Caki2 (cell line): ENCODE results near the gene QPCT. TPM values are rescaled to one million over a fixed set of nuclear protein-coding genes. Genes with fewer than 3 reads are reported as not detected.
A peak's percentile ranks its signal among the peaks of the same experiment; 100 is the strongest.

ENCODE experiments used
- DNase-seq: peaks from one replicate; pipeline ENCODE4 v3.0.0-alpha.2; 2015; ENCODE audit warnings: low read depth
- in situ Hi-C: cut with HindIII; loops from 2 replicates; pipeline ENCODE4 v1.10.0; 2016; ENCODE audit warnings: low sequenced_read_pairs, low pct_unique_long_range_greater_than_20kb, mixed read lengths
- total RNA-seq: library from RNA; depleted of rRNA; stranded (reverse); fragments of >200 nt; shearing (Covaris generic); gene quantifications from 2 replicates; pipeline ENCODE4 v1.2.3, GENCODE V29; 2014; ENCODE audit warnings: low replicate concordance

Gene QPCT
- total RNA-seq, 1 experiment from 2014 or later = 8.5 TPM

DNA sequence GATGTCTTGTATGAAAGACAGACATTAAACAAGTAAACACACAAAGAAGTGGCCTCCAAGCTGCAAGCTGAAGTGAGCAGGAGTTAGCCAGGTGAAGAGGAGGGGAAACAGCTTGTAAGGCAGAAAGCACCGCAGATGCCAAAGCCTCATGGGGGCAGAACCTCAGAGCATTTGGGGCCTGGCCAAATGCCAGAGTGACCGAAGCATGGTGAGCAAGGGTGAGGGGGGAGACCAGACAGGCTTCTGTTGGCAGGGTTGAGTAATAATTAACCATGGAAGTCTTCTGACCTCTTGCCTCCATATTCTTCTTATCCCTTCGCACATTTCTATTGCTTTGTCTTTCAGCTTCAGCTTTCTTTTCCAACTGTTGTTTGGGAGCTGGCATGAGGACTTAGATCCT is 5.6 kb downstream of the QPCT start:
- DNase-seq = peak; percentile 71
- in situ Hi-C loops = no loop called here

DNA sequence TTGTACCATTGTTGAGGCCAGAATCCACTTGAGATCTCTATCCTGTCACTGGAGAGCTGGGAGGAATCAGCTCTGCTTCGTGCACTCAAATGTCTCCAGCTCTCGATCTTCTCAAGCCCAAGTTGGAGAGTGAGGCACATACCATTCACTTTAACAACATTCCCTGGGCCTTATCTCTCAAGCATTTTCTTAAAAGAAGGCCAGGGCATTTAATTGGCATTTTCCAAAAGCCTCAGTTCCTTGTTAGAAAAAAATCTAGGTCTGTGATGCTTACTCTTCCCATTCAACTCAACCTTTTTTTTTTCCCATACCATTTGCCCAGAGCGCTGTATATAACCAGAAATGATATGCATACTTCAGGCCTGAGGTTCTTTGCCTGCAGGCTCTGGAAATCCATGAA is 10.1 kb downstream of the QPCT start:
- DNase-seq = no peak
- in situ Hi-C loops = no loop called here

DNA sequence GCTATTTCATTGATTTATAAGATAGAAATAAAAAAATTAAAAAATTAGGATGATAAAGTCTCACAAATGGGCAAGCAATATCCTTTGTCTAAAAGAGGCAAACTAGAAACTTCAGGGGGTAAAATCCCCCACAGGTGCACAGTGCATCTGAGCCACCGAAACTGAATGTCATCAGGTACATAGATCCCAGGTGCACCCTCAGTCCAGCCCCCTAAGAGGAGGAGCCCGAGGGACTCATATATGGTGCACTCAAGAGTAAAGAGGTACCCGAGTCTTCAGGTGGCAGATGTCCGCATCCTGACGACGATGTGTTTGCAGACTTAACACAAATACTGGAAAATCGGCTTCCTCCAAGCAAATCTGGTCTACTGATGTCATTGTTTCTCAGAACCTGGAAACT is 11.3 kb downstream of the QPCT start:
- in situ Hi-C loops = no loop called here
- DNase-seq = no peak

DNA sequence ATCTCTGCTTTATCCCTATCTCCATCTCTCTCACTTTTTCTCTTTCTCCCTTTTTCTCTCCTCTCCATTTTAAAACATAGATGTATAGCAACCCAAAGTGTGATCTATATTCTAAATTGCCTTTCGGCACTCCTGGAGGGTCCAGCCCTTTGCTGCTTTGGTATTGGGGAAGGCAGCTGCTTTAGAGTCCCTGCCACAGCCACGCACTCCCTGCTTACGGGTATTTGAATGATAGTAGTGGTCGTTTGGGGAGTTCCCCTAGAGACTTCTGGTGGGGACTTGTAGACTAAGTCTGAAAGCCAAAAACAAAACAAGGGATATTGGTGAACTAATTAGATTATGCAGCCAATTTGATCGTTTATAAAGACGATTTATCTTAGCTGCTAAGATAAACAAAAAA is 11.9 kb downstream of the QPCT start:
- no peak for DNase-seq
- in situ Hi-C loops = no loop called here

DNA sequence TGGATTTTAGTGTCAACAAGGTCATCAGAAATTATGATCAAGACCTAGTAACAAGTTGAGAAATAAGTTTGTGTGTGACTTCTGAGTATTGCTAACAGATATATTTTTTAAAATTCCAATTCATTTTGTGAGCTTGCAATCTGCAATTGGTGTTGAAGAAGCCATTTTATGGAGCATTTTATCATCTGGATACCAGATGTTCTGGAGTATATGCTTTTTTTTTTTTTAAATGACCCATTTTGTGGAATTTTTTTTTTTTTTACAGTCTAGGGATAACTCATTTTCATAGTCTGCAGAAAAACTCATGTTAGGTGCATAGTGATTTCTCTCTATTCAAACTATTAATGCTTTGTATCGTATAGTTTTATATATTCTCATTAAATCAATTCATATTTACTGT is 12.6 kb downstream of the QPCT start:
- DNase-seq = no peak
- in situ Hi-C loops = no loop called here

DNA sequence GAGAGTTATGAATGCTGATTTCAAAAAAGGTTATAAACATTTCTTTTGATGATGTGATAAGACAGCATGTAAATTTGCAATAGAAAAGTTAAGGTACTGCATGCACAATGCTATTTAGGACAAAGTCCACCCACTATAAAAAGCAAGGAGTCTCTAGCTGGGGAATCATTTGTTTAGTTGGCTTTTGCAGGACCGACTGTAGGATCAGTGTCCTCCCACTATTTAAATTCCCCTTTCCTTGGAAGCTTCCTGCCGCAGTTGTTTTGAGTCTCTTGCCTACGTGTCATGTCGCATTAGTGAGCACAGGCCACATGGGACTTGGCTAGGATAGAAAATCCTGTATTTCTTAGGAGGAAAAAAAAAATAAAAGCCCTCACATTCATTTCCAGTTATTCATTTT is 13.1 kb downstream of the QPCT start:
- no peak for DNase-seq
- in situ Hi-C loops = no loop called here

DNA sequence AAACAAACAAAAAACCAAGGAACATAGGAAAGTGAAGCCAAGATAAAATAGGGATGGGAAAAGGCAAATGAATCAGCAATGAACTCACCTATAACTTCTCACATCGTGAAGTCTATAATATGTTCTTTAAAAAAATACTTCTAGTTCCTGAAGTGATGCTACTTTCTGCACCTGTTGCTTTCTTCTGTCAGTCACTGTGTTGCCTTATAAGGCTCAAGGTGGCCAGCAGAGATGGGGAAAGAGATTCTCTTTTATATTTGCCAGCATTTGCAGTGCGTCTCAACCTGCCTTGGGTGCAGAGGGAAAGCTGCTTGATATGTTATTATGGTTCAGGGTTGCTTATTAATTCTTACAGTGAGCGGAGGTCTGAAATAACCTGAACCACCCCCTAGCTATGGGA is 14.0 kb downstream of the QPCT start:
- in situ Hi-C loops = no loop called here
- DNase-seq = no peak

DNA sequence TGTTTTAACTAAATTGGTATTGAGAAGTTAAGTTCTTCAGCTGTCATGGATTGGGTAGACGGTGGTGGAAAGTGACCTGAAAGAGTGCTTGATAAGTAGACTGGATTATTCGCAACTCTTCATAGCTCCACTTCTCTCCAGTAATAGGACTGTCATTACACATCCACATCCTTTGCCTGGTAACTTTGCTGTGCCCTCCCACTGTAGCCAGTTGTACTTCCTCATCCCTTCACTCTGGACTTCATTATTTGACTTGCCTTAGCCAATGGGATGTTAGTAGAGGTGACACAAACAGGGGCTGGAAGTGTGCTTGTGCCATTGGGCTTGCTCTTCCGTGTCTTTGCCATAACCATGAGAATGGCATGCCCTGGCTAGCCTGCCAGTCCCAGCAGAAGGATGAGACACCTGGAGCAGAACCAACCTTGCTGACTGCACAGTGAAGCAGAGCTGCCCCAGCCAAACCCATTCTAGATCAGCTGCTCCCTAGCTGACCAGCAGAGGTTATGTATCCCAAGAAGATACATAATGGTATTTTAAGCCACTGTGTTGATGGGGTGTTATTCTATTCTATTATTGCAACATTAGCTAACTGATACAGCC is 16.9 kb downstream of the QPCT start:
- no peak for DNase-seq
- in situ Hi-C loops = no loop called here

DNA sequence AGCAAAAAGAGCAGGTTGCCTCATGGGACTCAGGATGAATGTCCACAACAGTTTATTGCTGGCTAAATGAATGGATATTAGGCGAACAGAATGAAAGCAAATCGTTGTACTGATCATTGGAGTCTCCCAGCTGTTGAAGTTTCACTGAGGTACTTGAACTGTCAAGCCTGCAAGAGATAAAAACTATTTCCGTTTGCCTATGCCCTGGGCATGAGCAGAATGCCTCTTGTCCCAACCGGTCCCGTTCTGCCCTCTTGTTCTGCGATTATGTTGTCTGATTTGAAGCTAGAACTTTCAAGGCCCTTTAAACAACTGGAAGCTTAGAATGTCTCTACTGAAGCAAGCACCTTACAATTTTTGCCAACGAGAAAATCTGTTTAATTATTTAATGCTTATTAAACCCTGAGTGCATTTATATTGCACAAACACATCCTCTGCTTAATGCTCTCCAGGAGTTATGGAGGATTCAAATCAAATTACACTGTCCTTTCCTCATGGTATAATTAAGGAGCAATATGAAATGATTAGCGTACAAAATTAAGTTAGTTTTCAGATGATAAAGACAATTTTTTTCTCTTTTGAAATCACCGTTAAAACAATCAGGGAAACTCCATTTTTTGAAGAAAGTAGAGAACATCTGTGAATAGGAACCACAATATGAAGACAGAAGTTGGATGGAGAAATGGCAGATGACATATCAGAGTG is 17.7 kb downstream of the QPCT start:
- in situ Hi-C loops = no loop called here
- DNase-seq = no peak

DNA sequence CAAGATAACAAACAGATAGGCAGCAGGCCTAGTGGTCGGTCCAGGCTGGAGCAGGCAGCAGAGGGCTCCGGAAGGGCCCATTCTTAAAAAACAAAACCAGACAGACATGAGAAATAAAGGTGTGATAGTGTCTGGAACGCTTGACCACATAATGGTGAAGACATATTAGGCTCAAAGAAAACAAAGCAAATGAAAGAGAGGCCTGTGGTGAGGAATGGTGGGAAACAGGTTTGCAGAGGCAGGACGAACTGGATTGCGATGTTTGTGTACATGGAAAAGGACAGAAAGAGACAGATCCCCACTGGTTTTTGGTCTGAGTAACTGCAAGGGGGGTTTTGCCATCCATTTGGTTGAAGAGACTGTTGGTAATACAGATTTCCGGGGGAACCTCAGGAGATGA is 19.9 kb downstream of the QPCT start:
- in situ Hi-C loops = no loop called here

DNA sequence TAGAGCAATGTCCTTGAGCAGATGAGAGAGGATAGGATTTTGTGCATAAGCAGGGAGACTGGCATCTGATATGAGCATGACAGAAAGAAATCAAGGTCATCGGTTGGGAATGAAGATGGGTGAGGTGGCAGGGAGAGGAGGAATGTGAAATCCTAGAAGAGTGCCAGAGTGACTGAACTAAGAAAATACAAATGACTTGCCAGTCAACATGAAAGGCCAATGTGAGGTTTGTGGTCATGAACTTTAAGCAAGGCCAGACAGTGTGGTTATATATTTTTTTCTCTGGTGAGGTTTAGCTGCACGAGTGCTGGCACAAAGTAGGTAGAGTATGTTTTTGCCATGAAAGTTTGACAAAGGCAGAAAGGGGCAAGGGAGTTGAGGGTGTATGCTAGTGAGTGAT is 21.2 kb downstream of the QPCT start:
- in situ Hi-C loops = no loop called here
- DNase-seq = peak; percentile 29

More for the DNA sequence above, 19.9 kb downstream of the QPCT start:
- DNase-seq = no peak

DNA sequence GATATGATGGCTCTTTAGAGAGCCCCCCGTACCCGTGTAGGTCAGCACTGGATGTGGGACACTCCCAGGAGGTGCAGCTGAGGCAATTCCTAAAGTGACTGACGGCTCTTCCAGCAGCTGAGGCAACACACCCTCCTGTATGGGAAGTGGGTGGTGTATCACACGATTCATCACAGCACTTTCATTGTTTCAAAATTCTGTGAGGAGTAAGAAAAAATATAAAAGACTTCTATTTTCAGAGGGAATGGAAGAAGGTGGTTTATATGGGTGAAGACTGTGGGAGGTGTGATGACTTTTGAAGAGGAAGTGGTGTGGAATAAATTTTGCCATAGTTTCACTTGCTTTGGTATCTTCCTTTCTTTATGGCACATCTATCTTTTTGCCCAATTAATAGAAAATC is 22.3 kb downstream of the QPCT start:
- in situ Hi-C loops = no loop called here

DNA sequence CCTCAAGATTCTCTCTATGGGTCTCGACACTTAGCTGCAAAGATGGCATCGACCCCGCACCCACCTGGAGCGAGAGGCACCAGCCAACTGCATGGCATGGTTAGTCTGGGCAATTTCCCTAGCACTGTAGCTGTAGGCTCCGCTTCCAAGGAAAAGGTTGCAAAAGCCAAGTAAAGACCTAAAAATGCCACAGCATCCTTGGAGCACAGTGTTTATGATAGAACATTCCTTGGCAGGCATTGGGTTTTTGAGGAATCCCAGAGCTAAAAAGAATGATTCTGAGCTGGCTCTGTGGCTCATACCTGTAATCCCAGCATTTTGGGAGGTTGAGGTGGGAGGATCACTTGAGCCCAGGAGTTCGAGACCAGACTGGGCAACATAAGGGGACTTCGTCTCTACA is 22.9 kb downstream of the QPCT start:
- in situ Hi-C loops = no loop called here
- DNase-seq = no peak

More for the DNA sequence above, 22.3 kb downstream of the QPCT start:
- DNase-seq = no peak

DNA sequence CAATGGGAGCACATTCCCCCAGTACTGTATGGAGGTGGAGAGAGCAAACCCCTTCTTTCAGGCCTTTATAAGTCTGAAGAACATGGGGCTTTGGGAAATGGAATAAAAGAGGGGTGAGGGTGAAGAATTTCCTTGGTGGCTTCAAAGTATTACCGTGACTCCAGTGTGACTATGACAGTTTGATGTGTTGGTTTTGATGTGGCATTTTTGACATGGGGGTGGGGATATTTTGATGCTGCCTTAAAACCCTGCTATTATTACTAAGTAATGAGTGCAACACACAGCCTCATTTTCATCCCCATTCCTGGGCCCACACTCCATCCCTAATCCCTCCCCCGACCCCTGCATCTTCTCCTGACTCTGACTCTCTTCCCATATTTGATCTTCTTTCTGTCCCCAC is 23.6 kb downstream of the QPCT start:
- DNase-seq = no peak
- in situ Hi-C loops = no loop called here

DNA sequence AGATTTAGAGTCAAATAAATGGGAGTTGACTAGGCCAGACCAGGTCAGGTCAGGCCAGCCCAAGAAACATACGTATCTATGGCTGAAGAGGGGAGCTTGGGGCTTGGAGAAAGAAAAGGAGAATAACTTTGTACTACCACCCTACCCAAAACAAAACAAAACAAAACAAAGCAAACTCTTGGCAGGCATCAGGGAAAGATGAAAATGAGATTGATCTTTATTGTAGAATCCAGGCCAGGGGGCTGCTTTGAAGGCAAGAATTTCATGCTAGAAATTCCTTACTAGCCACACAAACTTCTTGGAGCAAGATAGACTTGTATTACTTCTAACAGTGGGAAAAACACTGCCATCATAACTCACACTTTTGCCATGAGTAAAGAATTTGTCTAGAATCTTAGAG is 26.2 kb downstream of the QPCT start:
- in situ Hi-C loops = no loop called here
- DNase-seq = no peak

DNA sequence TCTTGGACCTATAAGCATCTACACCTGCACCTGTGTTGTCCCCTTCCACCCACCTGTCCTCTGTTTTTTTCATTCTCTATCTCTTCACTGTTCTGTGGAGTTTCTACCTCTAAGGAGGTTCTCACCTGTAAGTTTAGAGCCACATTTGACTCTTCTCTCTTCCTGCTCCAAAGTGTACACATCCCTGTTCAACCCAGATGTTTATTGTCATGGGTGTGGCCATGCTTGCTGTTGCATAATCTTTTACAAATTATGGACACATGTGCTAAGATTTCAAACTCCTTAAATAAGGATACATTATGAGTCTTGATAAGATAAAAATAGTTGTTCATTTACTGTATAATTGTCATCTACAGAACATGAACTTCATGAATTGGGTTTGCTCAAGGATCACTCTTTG is 27.6 kb downstream of the QPCT start:
- in situ Hi-C loops = no loop called here
- no peak for DNase-seq

DNA sequence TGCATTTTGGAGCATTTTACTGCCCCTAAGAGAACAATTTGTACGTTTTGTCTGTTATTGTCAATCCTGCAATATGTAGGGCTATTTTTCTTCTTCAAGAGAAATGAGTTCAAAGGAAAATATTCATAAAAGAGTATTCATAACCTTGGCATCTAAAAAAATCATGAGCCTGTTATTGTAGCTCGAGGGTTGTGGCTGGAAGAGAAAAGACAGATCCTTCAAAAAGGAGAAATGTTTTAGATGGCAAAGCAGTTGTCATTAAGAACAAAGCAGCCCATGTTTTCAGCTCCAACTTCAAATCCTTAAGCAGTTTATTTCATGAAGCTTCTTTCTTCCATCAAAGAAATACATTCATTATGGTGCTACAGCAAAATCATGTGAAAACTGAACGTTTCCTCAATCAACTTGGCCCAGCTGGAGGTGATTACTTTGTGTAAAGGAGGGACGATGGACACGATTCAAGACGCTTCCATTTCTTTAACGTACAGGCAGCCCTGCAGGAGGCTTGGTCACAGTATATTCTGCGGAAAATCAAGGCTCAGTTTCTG is 31.4 kb downstream of the QPCT start:
- in situ Hi-C loops = no loop called here
- DNase-seq = no peak

DNA sequence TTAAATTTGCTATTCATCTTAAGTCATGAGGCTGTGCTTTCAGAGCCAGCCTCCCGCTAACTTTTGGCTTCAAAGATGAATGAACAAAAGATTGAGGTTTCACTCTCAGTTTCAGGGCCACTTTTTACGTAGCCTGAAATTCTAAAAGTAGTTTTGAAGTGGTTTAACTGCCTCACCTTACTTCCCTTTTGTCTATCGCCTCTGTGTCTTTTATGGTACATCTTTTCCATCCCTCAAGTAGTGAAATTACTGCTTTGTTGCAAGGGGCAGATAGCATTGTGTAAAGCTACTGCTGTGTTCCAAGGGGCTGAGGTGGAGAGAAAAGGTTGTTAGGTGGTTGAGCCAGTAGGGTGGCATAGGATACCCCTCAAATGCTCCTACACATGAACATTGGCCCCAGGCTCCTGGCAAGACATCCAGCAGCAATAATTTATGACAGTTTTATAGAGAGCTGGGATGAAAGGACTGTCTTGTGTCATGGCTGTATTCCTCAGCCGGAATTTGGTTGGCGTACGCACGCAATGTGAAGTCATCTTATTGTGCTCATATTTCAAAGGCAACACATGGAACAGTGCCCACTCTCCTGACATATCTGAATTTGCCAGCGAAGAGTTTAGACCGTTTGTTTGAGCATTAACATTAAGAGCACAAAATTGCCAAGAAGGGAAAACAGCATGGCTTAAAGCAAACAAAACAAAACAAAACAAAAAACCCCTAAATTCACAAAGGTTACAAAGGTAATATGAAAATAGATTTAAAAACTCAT is 32.2 kb downstream of the QPCT start:
- in situ Hi-C loops = no loop called here
- no peak for DNase-seq

DNA sequence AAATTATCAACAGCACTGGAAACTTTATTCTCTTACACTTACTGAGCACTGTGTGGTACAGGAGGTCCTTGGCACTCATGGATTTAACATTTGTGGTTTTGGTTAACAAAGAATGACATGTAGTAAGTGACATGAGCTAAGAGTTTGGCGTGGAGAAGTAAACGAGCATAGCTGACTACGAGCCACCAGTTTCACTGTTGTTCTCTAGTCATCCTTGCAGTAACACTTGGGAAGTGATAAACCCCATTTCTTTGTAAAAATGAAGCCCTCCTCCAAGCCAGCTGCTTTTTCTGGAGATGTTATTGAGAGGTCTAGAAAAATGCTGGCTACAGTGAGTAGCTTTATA is 32.7 kb downstream of the QPCT start:
- no peak for DNase-seq
- in situ Hi-C loops = no loop called here
